Urothelium cell line (cell line): ENCODE measurements around the gene PYGM.
A peak's percentile ranks its signal among the peaks of the same experiment; 100 is the strongest.

Experiments
- DNase-seq: peaks from one replicate; pipeline ENCODE4 v3.0.0; 2011; ENCODE audit warnings: low spot score, mixed read lengths
- FAIRE-seq: peaks from 2 replicates; lab custom pipeline; 2011; peaks lifted over from hg19 to GRCh38; lab: Jason Lieb, UNC

The PYGM gene

GRCh38 chr11:64792482-64792881 is 32.7 kb upstream of the PYGM start:
- DNase-seq, result no peak
- FAIRE-seq, result no peak

- FAIRE-seq (no peak), DNase-seq (no peak)
Observed at GRCh38 chr11:64791781-64792291, 32.1 kb upstream of the PYGM start.

DNA sequence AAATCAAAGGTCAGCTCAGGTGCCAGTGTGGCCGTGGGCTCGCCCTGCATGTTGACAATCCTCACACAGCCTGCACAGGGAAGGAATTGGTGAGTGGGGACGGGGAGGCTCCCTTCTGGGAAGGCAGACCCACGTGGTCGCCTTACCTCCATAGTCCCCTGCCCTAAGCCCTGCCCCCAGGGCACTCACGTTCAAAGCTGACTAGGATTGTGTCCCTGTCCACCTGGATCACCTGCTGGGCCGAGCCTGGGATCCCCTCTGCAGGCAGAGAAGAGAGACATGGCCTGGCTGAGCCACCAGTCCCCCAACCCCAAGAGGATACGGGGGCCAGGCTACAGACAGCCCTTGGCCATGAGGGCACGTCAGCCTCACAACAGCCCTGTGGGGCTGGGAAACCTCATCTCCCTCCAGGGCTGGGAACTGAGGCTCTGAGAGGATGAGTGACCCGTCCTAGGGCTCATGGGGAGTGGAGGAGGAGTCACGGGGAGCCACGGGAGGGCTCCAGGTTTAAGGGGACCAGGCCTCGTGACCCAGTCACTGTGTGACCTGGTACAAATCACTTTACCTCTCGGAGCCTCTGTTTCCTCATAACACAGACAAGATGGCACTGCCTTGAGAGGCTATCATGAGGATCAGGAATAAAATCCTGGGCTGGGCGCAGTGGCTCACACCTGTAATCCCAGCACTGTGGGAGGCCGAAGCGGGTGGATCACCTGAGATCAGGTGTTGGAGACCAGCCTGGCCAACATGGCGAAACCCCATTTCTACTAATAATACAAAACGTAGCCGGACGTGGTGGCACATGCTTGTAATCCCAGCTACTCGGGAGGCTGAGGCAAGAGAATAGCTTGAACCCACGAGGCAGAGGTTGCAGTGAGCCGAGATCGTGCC is 30.7 kb upstream of the PYGM start:
- DNase-seq, result no peak
- no peak for FAIRE-seq

DNA sequence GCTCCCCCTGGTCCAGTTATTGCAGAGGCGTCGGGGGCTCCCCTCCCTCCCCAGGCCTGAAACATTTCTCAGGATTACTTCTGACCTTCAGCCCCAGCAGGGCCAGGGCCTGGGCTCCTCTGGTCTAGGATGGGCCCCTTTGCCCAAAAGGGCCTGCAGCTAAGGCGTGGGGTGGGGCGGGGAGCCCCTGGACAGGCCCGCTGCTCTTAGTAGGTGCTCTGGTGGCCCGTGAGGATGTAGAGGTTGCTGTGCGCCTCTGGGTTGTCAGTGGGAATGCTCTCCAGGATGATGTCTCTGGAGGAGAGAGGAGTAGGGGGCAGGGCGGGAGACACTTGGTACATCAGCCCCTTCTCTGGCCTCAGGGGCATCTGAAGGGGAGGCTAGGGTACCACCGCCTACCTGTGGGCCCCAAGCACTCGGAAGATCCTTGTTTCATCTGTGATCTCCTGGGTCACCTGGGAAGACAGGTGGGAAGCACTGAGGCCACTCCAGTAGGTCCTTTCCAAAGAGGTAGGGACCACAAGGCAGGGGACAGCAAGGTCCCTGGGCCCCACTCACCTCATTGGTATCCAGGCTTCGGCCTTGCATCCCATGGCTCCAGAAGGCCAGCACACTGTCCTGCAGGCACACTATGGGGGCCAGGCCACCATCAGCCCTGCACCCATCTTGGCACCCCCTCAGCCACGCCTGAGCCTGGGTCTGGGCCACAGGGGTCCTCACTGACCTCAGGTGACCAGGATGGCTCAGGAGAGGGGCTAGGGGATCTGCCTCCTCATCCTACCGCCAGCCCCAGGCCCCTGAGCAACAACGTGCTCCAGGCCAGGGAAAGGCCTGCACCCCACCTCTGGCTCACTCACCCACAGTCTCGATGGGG is 29.8 kb upstream of the PYGM start:
- DNase-seq, result no peak
- no peak for FAIRE-seq

DNA sequence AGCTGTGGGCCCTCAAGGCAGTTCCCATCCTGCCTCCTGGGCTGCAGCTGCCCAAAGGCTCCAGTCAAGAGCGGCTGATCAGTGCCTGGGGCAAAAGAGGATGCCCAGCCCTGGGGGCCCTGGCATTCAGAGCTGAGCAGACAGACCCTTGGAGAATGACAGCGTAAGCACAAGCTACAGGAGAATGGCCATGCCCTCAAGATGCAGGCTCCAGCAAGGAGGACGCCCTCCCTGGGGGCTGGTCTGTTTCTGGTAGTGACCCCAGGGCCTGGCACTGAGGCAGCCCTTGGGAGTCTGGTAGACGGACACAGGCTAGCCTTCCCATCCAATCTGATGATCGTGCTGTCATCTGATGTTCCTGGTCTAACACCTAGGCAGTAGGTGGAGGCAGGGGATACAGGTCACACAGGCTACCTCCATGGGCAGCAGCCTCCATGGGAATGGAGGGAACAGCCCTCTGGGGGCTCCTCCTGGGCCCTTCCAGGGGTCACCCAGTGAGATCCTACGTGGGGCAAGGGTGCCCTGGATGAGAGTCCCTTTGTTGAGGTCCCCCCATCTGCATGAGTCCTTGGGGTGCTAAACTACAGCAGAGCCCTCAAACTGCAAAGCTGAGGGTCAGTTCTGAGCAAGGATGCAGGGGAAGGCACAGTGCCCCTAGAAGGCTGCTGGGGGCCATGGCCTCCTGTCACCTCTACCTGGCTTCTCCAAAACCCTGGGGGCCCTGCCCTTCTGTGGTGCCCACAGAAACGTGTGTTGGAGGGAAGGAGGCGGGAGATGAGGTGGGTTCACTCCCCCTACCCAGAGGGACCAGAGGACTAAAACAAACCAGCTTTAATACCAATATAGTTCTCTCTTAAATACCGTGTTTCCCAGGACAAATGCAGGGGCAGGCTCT is 28.8 kb upstream of the PYGM start:
- DNase-seq (no peak), FAIRE-seq (no peak)

DNA sequence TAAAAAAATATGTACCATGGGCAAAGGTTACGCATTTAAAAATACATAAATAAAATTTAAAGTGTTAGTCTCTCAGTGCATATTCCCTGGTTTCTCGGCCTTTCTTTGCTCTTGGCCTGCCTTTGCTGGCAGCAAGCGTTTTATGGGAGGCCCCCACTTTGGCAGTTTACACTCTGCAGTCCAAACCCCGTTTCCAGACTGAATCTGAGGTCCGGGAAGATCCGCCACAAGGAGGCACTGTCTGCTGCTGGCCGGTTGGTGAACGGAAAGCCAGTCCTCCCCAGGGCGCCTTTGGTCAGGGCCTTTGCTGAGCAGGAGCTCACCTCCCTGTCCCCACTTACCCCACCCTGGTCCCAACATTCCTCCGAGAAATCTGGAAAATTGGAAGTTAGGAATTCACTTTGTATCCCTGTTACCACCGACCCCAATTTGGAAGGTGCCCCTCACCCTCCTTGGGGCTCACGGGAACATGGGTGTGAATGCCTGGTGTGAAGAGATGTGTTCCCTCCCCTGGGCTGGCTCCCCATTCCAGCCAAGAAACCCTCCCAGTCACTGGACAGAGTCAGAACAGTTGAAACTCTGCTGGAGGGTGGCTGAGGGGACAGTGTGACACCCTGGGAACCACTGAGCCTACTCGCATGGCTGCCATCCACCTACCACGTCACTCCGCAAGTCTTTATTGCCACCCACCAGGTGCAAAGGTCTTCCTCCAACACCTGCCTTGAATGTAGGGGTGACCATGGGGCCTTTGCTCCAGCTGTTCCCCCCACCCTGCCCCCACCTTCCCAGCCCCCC is 27.9 kb upstream of the PYGM start:
- FAIRE-seq, result no peak
- DNase-seq, result peak; percentile 42

DNA sequence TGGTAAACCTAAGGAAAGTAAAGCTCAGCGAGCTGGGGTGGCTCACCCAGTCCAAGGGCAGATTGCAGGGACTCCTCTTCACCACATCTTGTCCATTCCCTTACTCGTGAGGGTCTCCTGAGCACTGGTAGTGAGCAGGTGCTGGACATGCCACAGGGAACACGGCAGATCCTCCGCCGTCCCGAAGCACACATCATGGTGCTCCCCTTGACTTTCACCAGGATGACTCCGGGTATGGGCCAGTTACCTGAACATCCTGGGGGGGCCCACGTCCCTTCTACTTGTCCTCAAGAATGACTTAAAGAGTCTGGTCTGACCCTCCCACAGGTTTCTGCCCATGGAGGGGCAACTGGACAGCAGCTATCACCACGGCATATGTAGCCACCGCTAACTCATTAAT is 26.5 kb upstream of the PYGM start:
- DNase-seq, result no peak
- no peak for FAIRE-seq

GRCh38 chr11:64784813-64785581 is 25.2 kb upstream of the PYGM start:
- DNase-seq, result no peak
- no peak for FAIRE-seq

DNA sequence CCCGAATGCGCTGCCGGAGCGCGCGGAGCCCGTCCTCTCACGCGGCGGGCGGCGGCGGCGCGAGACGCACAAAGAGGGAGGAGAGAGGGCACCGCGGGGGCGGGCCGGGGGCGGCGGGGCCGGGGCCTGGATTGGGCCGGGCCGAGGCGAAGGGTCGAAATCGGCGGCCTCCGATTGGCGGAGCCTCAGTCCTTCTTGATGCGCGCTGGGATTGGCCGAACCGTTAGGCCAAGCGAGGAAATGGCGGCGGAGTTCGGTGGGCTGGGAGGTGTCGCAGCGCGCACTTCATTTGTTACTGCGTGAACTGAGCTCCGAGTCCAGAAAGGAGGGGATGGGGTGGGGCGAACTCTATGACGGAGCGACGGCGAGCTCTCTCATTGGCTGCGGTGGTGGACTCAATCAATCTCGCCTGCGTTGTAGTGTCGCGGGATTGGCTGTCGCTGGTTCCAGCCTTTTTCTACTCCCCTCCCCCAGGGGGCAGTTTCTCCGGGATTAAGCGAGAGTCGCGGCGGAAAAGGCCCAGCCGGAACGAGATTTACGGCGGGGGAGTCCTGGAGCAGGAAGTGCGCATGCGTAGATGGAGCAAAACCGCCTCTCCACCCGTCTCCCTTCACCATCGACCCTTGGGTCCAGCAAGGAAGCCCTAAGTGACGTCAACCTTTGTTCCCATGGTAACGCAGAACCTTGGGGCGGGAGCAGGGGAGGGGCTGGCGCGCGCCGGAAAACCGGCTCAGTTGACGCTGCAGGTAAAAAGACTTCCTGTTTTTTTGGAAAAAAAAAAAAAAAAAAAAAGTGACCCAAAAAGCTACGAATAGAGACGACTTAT is 18.9 kb upstream of the PYGM start, which contains the start of gene SF1:
TSS of gene SF1 (minus strand) at position 70 of the 826 bp plus-strand sequence. CDS start 150 bp downstream, outside the sequence.
- FAIRE-seq (peak; percentile 61), DNase-seq (peak; percentile 99)

DNA sequence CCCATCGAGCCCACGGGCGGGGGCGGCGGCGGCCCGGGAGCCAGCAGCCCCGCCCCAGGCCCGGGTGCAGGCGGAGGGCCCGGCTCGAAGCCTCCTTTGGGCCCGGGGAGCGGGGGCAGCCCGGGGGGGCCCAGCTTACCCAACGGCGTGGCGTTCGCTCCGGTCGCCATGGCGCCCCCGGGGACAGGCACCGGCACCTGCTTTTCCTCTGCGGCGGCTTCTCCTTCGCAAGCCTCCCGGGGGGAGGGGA is 18.4 kb upstream of the PYGM start:
- DNase-seq (no peak), FAIRE-seq (no peak)

DNA sequence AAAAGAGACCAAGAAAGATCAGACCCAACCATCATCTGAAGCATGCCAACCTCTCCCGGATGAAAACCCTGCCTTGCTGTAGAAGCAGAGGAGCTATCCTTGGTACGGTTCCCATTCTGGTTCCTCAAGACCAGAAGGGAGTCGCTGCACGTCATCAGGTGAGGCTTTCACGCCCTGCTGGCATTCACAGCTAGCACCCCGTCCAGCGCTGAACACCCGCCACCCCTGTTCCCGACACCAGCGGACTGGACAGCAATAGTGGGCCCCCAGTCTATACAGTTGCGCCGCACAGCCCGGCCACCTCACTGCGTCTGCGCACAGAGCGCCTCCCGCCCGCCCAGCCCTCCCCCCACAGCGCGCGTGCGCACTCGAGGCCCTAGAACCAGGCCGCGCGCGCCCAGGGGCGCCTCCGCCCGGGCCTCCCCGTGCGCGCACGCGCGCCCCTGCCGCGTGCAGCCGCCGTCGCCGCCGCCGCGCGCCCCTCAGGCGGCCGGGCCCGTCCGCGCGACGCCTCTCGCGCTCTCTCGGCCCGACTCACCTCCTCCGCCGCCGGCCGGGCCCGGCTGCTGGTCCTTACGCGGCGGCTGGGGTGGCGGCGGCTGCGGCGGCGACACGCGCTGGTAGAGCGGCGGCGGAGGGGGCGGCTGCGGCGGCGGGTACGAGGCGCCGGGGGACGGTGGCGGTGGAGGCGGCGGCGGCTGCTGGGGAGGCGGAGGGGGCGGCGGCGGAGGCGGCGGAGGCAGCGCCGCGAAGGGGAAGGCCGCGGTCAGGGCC is 17.9 kb upstream of the PYGM start:
- FAIRE-seq (no peak), DNase-seq (peak; percentile 96)

GRCh38 chr11:64776875-64777274 is 17.1 kb upstream of the PYGM start:
- DNase-seq (no peak), FAIRE-seq (no peak)

DNA sequence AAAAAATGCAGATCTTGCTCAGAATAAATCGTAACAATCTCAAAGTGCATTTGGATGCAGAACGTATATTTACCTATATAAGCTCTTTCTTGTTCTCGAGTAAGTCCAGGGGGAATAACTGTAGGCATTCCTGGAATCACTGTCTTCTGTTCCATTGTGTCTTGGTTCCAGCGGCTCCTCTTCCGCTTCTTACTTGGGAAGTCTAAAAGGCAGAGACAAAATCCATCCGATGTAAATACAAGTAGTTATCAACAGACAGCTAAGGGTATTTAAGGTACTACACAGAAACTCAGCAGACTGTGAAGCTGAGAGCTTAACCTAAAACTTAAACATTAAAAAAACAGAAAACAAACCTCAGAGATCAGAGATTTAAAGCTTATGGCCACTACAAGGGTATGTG is 16.7 kb upstream of the PYGM start:
- FAIRE-seq (no peak), DNase-seq (no peak)

DNA sequence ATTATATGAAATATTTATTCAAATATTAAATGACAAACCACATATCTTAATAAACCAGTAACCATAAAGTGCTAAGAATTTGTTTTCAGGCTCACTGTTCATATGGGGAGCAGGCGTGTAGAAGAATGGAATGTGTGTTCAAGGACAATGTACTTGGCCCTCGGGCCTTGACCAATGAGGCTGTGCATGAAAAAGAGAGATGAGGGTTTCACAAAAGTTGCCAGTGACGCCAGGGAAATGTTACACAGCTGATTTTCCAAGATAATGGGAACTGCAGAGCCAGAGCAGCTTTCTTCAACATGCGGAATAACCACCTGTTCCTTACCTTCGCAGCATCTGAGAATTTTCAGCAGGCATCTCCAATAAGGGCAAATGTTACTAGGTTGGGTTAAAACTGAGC is 14.4 kb upstream of the PYGM start:
- no peak for DNase-seq
- FAIRE-seq, result no peak

- DNase-seq, result no peak
- FAIRE-seq, result no peak
Observed at GRCh38 chr11:64772303-64773018, 12.7 kb upstream of the PYGM start.

- no peak for DNase-seq
- FAIRE-seq, result no peak
Observed at GRCh38 chr11:64771861-64772260, 12.1 kb upstream of the PYGM start.

- no peak for FAIRE-seq
Observed at GRCh38 chr11:64770120-64770519, 10.3 kb upstream of the PYGM start.

More at GRCh38 chr11:64770120-64770519, 10.3 kb upstream of the PYGM start:
- DNase-seq, result no peak
